Hypothalamus (tissue), 51 donors: ENCODE measurements around the gene MGAT4A.
"Not testable (repeated sequence)": the region's sequence is repeated elsewhere in the genome, so short reads cannot be mapped to it uniquely, and the experiment has no call there.

Experiments
- DNase-seq, 51 donors: peaks; one replicate each; lab custom pipeline; 2025; lab: John Stamatoyannopoulos, UW

Gene MGAT4A

DNA sequence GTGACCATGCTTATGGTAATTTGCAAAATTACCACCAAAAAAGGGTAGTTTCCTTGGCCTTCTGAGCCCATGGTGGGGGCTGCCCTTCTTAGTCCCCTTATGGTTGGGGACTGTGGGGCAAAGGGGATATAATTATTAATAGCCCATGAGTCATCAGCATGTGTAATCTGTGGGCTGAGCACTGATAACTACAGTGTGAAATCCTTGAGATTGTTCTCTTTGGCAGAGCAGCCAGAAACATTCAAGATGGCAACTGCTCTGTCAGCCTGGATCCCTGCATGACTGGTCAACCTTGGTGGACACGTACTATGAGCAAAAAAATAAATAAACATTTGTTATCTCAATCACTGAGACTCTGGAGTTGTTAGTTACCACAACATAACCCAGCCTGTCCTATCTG, 61.3 kb downstream of the MGAT4A start:
- DNase-seq: no peak

GRCh38 chr2:98665677-98666076, 65.3 kb downstream of the MGAT4A start:
- no peak for DNase-seq

- no peak for DNase-seq
Observed at GRCh38 chr2:98664323-98664722, 66.6 kb downstream of the MGAT4A start.

DNA sequence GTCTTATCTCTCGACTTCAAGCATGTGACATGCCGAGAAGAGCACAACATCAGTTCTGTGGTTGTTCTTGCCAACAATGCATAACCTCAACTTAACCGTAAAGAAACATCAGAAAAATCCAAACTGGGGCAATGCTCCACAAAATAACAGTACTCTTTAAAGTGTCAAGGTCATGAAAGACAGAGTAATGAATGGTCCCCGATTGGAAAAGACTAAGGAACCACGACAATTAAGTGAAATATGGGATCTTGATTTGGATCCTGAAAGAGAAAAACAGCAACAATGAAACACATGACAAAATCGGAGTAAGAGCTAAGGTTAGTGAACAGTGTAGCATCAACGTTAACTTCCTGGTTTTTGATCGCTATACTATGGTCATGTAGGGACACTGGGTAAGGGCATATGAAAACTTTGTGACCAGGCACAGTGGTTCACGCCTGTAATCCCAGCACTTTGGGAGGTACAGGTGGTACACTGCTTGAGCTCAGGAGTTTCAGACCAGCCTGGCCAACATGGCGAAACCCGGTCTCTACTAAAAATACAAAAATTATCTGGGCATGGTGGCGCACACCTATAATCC, 67.3 kb downstream of the MGAT4A start:
- DNase-seq: no peak

GRCh38 chr2:98659491-98659840, 71.5 kb downstream of the MGAT4A start:
- DNase-seq: not testable (repeated sequence)

GRCh38 chr2:98658816-98659490, 72.0 kb downstream of the MGAT4A start:
- no peak for DNase-seq

GRCh38 chr2:98656800-98657199, 74.1 kb downstream of the MGAT4A start:
- no peak for DNase-seq

GRCh38 chr2:98654699-98655495, 76.0 kb downstream of the MGAT4A start:
- DNase-seq: no peak

DNA sequence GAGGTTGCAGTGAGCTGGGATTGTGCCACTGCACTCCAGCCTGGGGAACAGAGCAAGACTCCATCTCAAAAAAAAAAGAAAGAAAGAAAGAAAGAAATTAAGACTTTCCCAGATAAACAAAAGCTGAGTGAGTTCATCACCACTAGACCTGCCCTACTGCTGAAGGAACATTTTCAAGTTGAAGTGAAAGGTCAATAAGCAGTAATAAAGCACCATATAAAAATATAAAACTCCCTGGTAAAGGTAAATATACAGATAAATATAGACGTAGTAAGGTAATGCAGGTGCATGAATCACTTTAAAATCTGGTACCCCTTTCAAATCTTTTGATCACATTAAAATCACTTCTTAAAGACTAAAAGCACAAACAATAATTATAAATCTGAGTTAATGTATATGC, 79.9 kb downstream of the MGAT4A start:
- no peak for DNase-seq

GRCh38 chr2:98649992-98650375, 80.9 kb downstream of the MGAT4A start:
- no peak for DNase-seq

DNA sequence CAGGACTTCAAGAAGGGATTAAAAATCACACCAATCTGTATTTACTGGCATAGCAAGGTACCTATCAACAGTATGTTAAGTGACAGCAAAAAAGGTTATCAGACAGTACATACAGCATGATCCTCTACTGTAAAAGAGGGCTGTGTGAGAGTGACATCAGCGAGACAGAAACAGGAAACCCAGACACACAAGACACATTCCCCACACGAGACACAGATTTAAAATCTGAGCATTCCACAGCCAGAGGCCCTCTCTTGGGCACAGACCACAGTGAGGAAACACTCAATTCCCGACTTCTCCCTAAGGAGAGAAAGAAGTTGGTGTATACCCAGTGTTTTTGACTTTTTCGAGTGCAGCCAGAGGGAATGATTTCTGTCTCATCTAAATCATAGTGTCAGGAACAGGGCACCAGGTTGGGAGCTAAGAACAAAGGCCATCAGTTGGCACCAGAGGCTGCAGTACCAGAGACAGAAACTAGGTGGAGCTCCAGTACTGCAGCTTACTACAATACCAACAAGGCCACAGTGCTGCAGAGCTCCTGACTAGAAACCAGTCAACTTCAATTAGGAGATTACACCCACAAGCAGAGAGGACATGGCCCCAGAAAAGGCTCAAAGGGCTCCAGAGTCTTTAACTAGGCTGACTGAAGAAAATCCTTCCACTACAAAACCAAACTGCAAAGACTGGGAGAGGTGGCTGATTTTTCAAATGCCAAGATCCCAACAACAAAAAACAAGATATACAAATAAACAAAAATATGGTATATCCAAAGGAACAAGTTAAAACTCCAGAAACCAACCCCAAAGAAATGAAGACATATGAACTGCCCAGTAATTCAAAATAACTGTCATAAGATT, 81.6 kb downstream of the MGAT4A start:
- DNase-seq: peak in 50 of 51 donors; percentile 1 to 88 (median 50)

DNA sequence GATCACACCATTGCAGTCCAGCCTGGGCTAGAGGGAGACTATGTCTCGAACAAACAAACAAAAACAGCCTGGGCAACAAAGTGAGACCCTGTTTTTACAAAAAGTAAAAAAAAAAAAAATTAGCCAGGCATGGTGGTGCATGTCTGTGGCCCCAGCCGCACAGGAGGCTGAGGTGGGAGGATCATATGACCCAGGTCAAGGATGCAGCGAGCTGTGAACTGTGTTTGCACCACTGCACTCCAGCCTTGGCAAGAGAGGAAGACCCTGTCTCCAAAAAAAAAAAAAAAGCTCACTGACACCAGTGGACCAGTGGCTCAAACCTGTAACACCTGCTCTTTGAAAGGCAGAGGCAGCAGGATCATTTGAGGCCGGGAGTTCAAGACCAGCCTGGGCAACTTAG, 82.5 kb downstream of the MGAT4A start:
- no peak for DNase-seq

GRCh38 chr2:98647636-98648035, 83.3 kb downstream of the MGAT4A start:
- no peak for DNase-seq

DNA sequence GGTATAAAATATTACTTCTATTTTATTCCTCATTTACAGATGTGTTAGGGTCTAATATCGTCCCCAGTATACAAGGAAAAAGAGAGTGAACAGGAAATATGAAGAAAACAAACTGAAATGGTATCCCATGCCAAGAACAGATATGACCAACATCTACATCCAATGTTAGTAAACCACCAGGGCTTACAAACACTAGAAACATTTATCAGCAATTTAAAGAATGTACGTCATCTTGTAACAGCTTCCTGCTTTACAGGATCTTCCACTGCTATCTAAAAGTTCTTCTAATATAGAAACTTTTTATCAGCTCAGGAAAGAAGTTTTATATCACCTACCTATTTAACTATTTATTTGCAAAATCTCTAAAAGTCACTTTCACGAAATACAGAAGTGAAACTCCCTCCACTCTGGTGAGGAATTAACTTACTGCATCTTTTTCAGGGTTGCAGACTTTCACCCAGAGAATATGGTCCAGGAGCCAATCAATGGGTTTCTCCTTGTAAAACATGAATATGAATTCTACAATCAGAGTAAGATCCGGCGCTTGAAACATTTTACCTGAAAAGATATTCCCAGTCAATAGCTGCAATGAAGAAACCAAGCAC, 87.3 kb downstream of the MGAT4A start:
- no peak for DNase-seq

GRCh38 chr2:98637401-98638147, 93.4 kb downstream of the MGAT4A start:
- DNase-seq: no peak

- no peak for DNase-seq
Observed at GRCh38 chr2:98634406-98635092, 96.4 kb downstream of the MGAT4A start.

DNA sequence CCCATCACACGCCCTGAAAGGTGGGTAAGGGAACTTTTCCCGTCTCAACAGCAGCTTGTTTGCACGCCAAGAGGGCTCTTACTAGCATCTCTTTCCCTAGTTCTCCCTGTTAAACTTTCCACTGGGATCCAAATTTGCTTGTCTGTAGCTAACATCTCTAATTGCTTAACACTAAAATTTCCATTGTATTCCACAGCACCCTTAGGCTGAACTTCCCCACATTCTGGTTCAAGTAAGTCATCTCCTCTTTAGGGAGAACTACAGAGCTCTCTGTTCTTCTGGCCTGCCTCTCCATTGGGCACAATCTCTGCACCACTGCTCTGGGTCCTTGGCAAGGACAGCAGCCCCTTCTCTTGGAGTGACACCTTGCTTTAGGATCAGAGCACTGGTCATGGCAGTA, 98.6 kb downstream of the MGAT4A start:
- DNase-seq: no peak

DNA sequence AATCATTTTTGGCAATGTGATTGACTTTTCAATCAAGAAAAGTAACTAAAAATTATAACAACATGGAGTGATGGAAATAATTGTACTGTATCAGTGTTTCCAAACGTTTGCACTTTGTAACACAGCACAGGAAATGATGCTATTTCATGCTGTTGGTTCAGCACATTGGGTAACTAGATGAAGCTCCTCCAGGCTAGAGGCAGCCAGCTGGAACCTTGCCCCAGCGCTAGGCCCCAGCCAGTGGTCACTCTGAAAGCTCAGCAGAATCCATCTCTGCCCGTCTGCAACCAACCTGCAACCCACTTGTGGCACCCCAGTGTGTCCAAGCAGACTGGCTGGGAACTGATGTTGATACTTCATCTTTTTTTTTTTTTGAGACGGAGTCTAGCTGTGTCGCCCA, 107.3 kb downstream of the MGAT4A start:
- peak in 5 of 51 donors; percentile 2 to 9 (median 6) for DNase-seq

DNA sequence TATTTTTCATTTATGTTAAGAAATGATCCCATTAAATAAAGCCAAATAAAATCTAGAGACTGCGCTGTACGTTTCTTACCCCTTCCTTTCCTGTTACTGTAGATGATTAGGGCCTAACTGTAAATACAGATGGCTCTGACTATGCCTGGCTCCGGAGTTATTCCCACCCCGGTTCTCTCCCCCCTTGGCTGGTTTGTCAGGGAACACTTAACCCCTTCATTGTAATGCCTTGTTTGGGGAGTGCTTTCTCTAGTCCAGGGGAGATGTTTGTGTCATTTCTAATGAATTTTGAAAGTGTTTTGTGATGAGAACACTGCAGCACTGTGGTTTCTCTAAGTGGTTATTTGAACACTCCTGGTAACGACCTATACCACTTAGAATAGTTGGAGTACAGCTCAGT, 113.8 kb downstream of the MGAT4A start:
- no peak for DNase-seq
